GM19468 (cell line): ENCODE data around the gene ADNP2.

Source experiments
- ATAC-seq: cut with Tn5 transposase; IDR thresholded peaks from one replicate; pipeline ENCODE4 v1.9.1; 2021; ENCODE audit warnings: mild to moderate bottlenecking, moderate library complexity, moderate number of reproducible peaks; ENCODE audit not compliant: unreplicated experiment; ENCODE audit errors: extremely low read depth

The ADNP2 gene

GRCh38 chr18:80184243-80184772 is 75.2 kb downstream of the ADNP2 start:
- no peak for ATAC-seq

- ATAC-seq, result no peak
These were observed 76.5 kb downstream of the ADNP2 start for GRCh38 chr18:80185545-80185944.

- no peak for ATAC-seq
These were observed 79.0 kb downstream of the ADNP2 start for GRCh38 chr18:80187956-80188642.

- no peak for ATAC-seq
These were observed 79.8 kb downstream of the ADNP2 start for GRCh38 chr18:80188643-80189530.

GRCh38 chr18:80189531-80189865 is 80.4 kb downstream of the ADNP2 start:
- ATAC-seq, result no peak
